ENCODE results near the gene SPN. TPM values are rescaled to one million over a fixed set of nuclear protein-coding genes. Genes with fewer than 3 reads are reported as not detected.
A peak's percentile ranks its signal among the peaks of the same experiment; 100 is the strongest.
"Not testable (repeated sequence)": the region's sequence is repeated elsewhere in the genome, so short reads cannot be mapped to it uniquely, and the experiment has no call there.

The SPN gene
- polyA plus RNA-seq, 4 donors, result 2.1 to 2.5 (median 2.3) TPM

GRCh38 chr16:29674188-29674587 is 11.1 kb downstream of the SPN start:
- no peak for DNase-seq (ENCODE audit: low read depth in 4 of 4, low spot score in 2 of 4)

DNA sequence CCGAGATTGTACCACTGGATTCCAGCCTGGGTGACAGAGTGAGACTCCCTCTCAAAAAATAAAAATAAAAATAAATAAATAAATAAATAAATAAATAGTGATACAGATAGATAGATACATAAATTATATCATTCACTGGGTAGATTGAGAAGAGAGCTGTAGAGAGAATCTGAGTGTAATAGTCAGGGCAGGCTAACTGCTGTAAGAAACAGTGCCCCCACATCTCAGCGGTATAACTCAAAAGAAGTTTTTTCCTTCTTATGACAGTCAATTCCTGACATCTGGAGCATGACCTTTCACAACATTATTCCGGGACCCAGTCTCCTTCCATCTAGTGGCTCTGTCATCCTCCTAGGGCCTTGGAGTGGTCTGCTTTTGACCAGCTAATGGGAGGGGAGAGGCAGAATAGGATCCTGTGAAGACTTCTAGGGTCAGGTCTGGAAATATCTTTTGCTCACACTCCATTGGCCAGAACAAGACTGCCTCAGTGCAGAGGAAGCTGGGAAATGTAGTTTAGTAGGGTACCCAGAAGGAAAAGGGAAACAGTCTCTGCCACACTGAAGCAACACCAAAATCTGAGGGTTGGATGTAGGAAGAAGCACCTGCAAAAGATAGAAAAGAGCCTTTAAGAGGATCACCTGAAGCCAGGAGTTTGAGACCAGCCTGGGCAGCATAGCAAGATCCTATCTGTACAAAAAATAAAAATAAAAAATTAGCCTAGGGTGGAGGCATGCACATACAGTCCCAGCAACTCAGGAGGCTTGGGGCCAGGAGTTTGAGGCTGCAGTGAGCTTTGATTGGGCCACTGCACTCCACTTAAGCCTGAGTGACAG is 13.0 kb downstream of the SPN start:
- DNase-seq (ENCODE audit: low read depth in 4 of 4, low spot score in 2 of 4), result no peak

GRCh38 chr16:29676989-29677785 is 14.1 kb downstream of the SPN start:
- DNase-seq (ENCODE audit: low read depth in 4 of 4, low spot score in 2 of 4), result no peak

- peak in 1 of 4 donors; percentile 78 for DNase-seq (ENCODE audit: low read depth in 4 of 4, low spot score in 2 of 4)
Measured at GRCh38 chr16:29678691-29679267, 15.7 kb downstream of the SPN start, which contains the start of gene QPRT. Gene QPRT, plus strand, starts transcription at chr16:29679180. Its CDS starts 18 bp downstream, at chr16:29679198.

- no peak for DNase-seq (ENCODE audit: low read depth in 4 of 4, low spot score in 2 of 4)
Measured at GRCh38 chr16:29680180-29680598, 17.1 kb downstream of the SPN start.

DNA sequence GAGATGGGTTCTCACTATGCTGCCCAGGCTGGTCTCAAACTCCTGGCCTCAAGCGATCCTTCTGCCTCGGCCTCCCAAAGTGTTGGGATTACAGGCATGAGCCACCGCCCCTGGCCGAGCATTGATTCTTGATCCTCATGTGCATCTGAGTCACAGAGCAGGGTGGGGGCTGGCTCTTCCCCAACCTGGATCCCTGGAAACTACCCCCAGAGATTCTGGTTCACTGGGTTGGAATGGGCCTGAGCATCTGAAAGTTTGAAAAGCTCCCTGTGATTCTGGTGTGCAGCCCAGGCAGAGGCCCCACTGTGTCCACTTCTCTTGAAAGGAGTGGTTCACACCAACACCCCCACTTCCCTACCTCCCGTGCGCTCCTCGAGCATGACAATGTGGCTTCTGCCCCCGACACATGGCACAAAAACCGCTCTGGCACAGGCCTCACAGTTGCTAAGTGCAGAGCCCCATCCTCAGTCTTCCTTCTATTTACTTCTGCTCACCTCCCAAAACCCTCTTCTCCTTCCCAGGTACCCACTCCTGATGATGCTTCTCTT is 20.6 kb downstream of the SPN start:
- no peak for DNase-seq (ENCODE audit: low read depth in 4 of 4, low spot score in 2 of 4)

DNA sequence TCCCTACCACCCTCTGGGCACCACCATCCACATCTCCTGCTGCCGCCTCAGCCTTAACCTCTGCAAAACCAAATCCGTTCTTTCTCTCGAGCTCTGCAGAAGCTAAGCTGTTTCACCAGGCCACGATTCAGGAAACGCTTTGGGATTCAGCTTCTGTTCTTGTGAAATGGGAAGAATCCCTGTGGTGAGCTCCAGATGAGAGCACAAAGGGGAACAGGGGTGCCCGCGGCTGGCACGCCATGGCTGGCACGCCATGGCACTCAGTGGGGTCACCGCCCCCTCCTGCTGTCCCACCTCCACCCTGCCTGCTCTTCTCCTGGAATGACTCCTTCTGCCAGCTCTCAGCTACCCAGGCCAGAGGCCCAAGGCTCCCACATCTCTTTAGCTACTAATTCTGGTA is 21.6 kb downstream of the SPN start:
- no peak for DNase-seq (ENCODE audit: low read depth in 4 of 4, low spot score in 2 of 4)

- DNase-seq (ENCODE audit: low read depth in 4 of 4, low spot score in 2 of 4), result no peak
Measured at GRCh38 chr16:29686740-29687332, 23.8 kb downstream of the SPN start.

DNA sequence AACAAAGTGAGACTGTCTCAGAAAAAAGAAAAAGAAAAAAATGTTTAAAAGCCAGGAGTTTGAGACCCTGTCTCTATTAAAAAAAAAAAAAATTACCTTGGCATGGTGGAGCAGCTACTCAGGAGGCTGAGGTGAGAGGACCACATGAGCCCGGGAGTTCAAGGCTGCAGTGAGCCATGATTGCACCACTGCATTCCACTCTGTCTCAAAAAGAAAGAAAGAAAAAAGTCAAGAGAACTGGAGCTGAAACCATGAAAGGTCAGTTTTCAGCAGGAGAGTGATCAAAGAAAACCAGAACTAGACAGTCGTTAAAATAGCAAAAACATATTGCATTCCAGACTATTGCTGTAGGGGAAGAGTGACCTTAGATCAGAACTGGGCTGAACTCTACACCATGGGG is 24.7 kb downstream of the SPN start:
- DNase-seq (ENCODE audit: low read depth in 4 of 4, low spot score in 2 of 4), result no peak

DNA sequence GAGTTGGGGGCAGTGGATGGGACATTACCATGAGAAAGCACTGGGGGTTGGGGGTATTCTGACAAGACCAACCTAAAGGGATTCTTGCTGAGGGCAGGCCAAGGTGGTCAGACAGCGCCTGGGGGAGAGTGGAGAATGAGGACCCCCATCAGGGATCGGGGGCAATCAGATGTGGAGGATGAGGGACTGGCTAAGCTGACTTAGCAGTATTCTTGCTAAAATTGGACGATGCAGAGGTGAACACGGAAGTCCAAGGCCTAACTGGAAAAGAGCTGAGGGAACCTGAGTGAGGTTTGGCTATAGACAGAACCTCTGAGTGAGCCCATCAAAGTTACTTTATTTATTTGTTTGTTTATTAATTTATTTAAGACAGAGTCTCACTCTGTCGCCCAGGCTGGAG is 25.1 kb downstream of the SPN start:
- no peak for DNase-seq (ENCODE audit: low read depth in 4 of 4, low spot score in 2 of 4)

GRCh38 chr16:29689490-29690351 is 26.7 kb downstream of the SPN start:
- DNase-seq (ENCODE audit: low read depth in 4 of 4, low spot score in 2 of 4), result not testable (repeated sequence)

GRCh38 chr16:29692606-29693005 is 29.6 kb downstream of the SPN start:
- DNase-seq (ENCODE audit: low read depth in 4 of 4, low spot score in 2 of 4), result not testable (repeated sequence)

DNA sequence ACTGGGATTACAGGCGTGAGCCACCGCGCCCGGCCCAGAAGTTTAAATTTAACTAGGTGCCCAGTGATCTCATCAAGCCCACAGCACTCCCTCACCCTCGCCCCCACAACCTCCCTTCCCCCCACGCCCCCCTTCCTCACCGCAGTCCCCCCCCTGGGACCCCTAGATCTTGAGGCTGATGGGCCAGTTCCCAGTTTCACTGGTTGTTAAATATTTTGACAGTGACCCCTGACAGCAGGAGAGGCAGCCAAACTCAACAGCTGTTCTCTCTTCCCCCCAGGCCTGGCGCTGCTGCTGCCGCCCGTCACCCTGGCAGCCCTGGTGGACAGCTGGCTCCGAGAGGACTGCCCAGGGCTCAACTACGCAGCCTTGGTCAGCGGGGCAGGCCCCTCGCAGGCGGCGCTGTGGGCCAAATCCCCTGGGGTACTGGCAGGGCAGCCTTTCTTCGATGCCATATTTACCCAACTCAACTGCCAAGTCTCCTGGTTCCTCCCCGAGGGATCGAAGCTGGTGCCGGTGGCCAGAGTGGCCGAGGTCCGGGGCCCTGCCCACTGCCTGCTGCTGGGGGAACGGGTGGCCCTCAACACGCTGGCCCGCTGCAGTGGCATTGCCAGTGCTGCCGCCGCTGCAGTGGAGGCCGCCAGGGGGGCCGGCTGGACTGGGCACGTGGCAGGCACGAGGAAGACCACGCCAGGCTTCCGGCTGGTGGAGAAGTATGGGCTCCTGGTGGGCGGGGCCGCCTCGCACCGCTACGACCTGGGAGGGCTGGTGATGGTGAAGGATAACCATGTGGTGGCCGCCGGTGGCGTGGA is 31.5 kb downstream of the SPN start:
- no peak for DNase-seq (ENCODE audit: low read depth in 4 of 4, low spot score in 2 of 4)

- DNase-seq (ENCODE audit: low read depth in 4 of 4, low spot score in 2 of 4), result not testable (repeated sequence)
Measured at GRCh38 chr16:29695675-29696074, 32.6 kb downstream of the SPN start.

- DNase-seq (ENCODE audit: low read depth in 4 of 4, low spot score in 2 of 4), result no peak
Measured at GRCh38 chr16:29696881-29697331, 33.9 kb downstream of the SPN start.

- DNase-seq (ENCODE audit: low read depth in 4 of 4, low spot score in 2 of 4), result no peak
Measured at GRCh38 chr16:29697391-29697790, 34.3 kb downstream of the SPN start.

- DNase-seq (ENCODE audit: low read depth in 4 of 4, low spot score in 2 of 4), result no peak
Measured at GRCh38 chr16:29698042-29698441, 35.0 kb downstream of the SPN start.

- DNase-seq (ENCODE audit: low read depth in 4 of 4, low spot score in 2 of 4), result no peak
Measured at GRCh38 chr16:29698484-29699323, 35.7 kb downstream of the SPN start.
